Measurements from ENCODE around the gene PRR18.

Gene PRR18

DNA sequence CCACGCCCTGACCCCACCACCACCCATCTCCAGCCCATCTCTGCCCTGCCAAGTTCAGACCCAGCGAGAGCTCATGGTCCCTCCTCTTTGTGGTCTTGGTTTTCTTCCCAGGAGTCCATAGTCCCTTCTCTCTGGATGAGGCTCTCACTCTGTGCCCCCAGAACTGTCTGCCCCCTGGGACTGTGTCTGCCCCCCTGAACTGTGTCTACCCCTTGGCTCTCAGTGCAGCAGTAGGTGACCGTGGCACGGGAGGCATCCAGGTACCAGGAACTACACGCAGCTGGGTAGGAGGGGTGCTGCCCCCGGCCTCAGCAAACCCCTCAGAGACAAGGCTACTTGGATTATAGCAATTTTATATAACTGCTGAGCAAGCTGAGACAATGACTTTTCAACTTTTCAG, 23.6 kb downstream of the PRR18 start:
- Histone ChIP-seq H3K36me3 (ENCODE audit: insufficient read depth, low read length) (no peaks in the 10 kb centered on the region), H3K79me2 (ENCODE audit: control insufficient read depth, insufficient read depth, low read length, unreplicated experiment) (no peaks in the 10 kb centered on the region), H3K4me1 (ENCODE audit: control insufficient read depth, insufficient read depth, low read length, unreplicated experiment) (no peaks in the 10 kb centered on the region), H3K4me3 (ENCODE audit: low read depth, low read length) (no peak overlapping the region), H3K27ac (ENCODE audit: low read depth, low read length) (no peak overlapping the region), H3K27me3 (ENCODE audit: insufficient read depth, low read length) (peaks cover 56% of the 10 kb centered on the region), H2AFZ (ENCODE audit: low read length, unreplicated experiment) (no peak overlapping the region)

DNA sequence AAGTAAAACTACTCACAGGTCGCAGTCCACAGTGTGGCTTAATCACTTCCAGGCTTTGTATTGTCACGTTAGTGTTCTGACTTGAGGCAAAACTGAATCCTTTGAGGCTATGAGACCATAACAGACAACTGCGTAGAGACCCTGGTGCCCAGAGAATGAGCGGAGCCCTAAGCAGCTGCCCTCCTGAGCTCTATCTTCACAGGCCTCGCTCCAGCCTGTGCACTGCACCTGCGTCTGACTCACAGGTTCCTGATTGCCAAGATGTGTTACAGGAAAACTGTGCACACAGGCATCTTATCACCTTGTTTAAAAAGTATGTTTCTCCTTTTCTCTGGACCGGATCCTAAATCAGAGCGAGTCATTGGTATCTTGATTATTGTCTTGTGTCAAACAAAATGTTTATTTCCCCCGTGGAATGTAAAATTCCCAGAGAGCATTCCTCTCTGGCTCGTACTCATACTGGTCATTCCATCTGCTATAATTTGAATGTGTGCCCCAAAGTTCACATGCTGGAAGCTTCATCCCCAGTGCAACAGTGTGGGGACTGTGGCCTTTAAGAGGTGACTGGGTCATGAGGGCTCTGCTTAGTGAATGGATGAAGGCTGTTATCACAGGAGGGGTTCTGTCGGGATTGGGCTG, 25.7 kb downstream of the PRR18 start:
- no peaks in the 10 kb centered on the region for H3K4me1 ChIP-seq (ENCODE audit: control insufficient read depth, insufficient read depth, low read length, unreplicated experiment)
- H3K27ac ChIP-seq (ENCODE audit: low read depth, low read length), result no peak overlapping the region
- peaks cover 56% of the 10 kb centered on the region for H3K27me3 ChIP-seq (ENCODE audit: insufficient read depth, low read length)
- H3K4me3 ChIP-seq (ENCODE audit: low read depth, low read length), result no peak overlapping the region
- H3K36me3 ChIP-seq (ENCODE audit: insufficient read depth, low read length), result no peaks in the 10 kb centered on the region
- H3K79me2 ChIP-seq (ENCODE audit: control insufficient read depth, insufficient read depth, low read length, unreplicated experiment), result no peaks in the 10 kb centered on the region
- H2AFZ ChIP-seq (ENCODE audit: low read length, unreplicated experiment), result no peak overlapping the region

DNA sequence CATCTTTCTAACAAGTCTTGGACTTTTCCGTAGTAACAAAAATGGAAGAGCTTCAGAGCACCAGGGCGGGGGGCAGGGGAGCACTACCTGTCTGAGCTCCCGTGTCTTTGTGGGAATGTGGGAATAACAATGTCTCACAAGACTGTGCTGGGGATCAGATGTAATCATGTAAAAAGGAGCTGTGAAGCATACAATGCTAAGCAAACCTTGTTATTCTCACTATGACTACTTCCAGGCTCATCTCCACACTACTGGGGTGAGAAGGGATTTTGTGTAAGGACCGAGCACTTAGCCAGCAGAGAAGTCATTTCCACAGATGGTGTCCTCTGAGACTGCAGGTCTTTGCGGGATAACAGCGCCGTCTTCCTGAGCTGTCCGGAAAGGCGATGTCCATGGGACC, 27.1 kb downstream of the PRR18 start:
- peaks cover 56% of the 10 kb centered on the region for H3K27me3 ChIP-seq (ENCODE audit: insufficient read depth, low read length)

DNA sequence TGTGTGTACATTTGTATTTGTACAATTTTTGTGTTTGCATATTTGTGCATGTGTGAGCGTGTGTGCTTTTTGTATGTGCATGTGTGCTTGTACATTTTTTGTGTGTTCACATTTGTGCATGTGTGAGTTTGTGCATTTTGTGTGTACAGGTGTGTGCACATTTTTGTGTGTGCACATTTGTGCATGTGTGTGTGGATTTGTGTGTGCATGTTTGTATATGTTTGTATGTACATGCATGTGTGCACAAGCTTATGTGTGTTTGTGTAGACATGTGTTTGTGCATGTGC, 28.9 kb downstream of the PRR18 start:
- Histone ChIP-seq H3K36me3 (ENCODE audit: insufficient read depth, low read length) (no peaks in the 10 kb centered on the region), H2AFZ (ENCODE audit: low read length, unreplicated experiment) (no peak overlapping the region), H3K27ac (ENCODE audit: low read depth, low read length) (no peak overlapping the region), H3K27me3 (ENCODE audit: insufficient read depth, low read length) (peaks cover 39% of the 10 kb centered on the region), H3K79me2 (ENCODE audit: control insufficient read depth, insufficient read depth, low read length, unreplicated experiment) (no peaks in the 10 kb centered on the region), H3K4me1 (ENCODE audit: control insufficient read depth, insufficient read depth, low read length, unreplicated experiment) (no peaks in the 10 kb centered on the region), H3K4me3 (ENCODE audit: low read depth, low read length) (no peak overlapping the region)

More for the DNA sequence above, 27.1 kb downstream of the PRR18 start:
- no peak overlapping the region for H3K27ac ChIP-seq (ENCODE audit: low read depth, low read length)
- no peaks in the 10 kb centered on the region for H3K79me2 ChIP-seq (ENCODE audit: control insufficient read depth, insufficient read depth, low read length, unreplicated experiment)
- H3K4me3 ChIP-seq (ENCODE audit: low read depth, low read length), result no peak overlapping the region
- no peaks in the 10 kb centered on the region for H3K4me1 ChIP-seq (ENCODE audit: control insufficient read depth, insufficient read depth, low read length, unreplicated experiment)
- H2AFZ ChIP-seq (ENCODE audit: low read length, unreplicated experiment), result no peak overlapping the region
- no peaks in the 10 kb centered on the region for H3K36me3 ChIP-seq (ENCODE audit: insufficient read depth, low read length)

DNA sequence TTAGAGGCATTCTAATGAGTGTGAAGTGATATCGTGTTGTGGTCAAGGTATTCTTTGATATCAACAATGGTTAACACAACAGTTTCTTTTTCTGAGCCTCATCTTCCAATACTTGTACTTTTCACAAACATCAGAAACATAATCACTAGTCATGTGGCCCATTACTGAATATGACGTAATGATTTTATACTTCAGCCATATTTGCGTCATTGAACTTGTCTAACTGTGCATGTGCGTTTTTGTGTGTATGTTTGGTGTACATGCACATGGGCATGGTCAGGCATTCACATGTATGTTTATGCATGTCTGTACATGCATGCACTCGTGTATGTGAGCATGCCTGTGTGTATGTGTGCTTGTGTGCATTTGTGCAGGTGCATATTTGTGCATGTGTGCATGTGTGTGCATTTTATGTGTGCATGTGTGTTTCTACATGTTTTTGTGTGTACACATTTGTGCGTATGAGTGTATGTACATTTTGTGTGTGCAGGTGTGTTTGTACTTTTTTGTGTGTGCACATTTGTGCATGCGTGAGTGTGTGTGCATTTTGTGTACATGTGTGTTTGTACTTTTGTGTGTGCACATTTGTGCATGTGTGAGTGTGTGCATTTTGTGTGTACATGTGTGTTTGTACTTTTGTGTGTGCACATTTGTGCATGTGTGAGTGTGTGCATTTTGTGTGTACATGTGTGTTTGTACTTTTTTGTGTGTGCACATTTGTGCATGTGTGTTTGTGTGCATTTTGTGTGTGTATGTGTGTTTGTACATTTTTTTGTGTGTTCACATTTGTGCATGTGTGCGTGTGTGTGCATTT, 29.4 kb downstream of the PRR18 start:
- Histone ChIP-seq H3K27ac (ENCODE audit: low read depth, low read length) (no peak overlapping the region), H3K79me2 (ENCODE audit: control insufficient read depth, insufficient read depth, low read length, unreplicated experiment) (no peaks in the 10 kb centered on the region), H2AFZ (ENCODE audit: low read length, unreplicated experiment) (no peak overlapping the region), H3K36me3 (ENCODE audit: insufficient read depth, low read length) (no peaks in the 10 kb centered on the region), H3K4me1 (ENCODE audit: control insufficient read depth, insufficient read depth, low read length, unreplicated experiment) (no peaks in the 10 kb centered on the region), H3K27me3 (ENCODE audit: insufficient read depth, low read length) (peaks cover 34% of the 10 kb centered on the region), H3K4me3 (ENCODE audit: low read depth, low read length) (no peak overlapping the region)

DNA sequence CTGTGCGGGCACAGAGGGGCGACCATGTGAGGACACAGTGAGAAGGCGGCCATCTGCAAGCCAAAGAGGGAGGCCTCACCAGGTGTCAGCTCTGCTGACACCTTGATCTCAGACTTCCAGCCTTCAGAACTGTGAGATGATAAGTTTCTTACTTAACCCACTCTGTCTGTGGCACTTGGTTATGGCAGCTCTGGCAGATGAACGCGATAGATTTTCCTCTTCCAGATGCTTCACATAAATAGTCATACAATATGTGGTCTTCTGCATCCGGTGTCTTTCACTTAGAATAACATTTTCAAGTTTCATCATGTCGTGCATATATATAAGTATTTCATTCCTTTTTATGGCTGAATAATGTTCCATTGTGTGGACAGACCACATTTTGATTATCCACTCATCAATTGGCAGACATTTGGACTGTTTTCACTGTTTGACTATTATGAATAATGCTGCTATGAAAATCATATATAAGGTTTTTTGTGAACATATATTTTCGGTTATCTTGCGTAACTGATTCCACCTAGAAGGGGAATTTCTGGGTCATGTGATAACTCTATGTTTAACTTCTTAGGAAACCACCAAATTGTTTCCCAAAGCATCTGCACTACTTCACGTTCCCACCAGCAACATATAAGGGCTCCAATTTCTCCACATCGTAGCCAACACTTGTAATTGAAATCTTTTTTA, 30.2 kb downstream of the PRR18 start:
- no peak overlapping the region for H3K27ac ChIP-seq (ENCODE audit: low read depth, low read length)
- H3K27me3 ChIP-seq (ENCODE audit: insufficient read depth, low read length), result peaks cover 28% of the 10 kb centered on the region
- H3K79me2 ChIP-seq (ENCODE audit: control insufficient read depth, insufficient read depth, low read length, unreplicated experiment), result no peaks in the 10 kb centered on the region
- H3K36me3 ChIP-seq (ENCODE audit: insufficient read depth, low read length), result no peaks in the 10 kb centered on the region
- H3K4me3 ChIP-seq (ENCODE audit: low read depth, low read length), result no peak overlapping the region
- H3K4me1 ChIP-seq (ENCODE audit: control insufficient read depth, insufficient read depth, low read length, unreplicated experiment), result no peaks in the 10 kb centered on the region
- H2AFZ ChIP-seq (ENCODE audit: low read length, unreplicated experiment), result no peak overlapping the region

DNA sequence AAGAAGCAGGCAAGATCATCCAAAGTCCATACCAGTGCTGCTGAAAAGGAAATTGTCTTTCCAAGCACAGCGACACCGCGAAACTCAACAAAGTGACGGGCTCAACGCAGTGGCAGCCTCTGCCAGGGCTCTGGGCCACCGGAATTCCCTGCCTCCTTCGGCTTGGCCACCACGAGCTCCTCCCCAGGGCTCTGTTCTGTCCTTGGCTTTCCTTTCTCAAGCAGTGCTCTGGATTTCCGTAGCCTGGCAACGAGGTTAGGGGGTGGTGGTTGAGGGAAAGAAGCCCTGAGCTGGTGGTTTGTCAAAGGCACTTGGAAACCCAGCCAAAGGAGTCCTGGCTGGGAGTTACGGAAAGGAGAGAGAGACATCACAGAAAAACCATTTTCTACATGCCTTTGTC, 31.2 kb downstream of the PRR18 start:
- Histone ChIP-seq H3K4me1 (ENCODE audit: control insufficient read depth, insufficient read depth, low read length, unreplicated experiment) (no peaks in the 10 kb centered on the region), H3K36me3 (ENCODE audit: insufficient read depth, low read length) (no peaks in the 10 kb centered on the region), H2AFZ (ENCODE audit: low read length, unreplicated experiment) (no peak overlapping the region), H3K4me3 (ENCODE audit: low read depth, low read length) (no peak overlapping the region), H3K27ac (ENCODE audit: low read depth, low read length) (no peak overlapping the region), H3K79me2 (ENCODE audit: control insufficient read depth, insufficient read depth, low read length, unreplicated experiment) (no peaks in the 10 kb centered on the region), H3K27me3 (ENCODE audit: insufficient read depth, low read length) (peaks cover 21% of the 10 kb centered on the region)

DNA sequence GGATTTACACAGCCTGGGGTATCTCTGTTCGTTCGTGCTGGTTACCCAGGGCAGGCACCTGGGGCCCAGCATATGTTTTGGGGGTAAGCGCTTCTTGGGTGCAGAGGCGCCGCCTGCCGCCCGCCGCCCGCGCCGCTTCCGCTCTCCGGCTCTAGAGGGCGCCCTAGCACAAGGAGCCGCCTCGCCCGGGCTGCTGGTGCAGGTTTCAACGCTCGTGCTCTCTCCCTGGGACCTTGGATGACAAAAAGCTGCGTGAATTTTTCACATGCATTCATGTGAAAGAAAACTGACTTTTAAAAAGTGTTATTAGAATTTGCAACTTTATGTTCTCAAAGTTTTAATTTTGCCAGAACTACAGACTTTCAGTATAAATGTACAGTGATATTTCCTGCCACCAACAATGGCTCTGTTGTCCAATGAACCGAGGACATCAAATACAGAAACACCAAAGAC, 32.5 kb downstream of the PRR18 start:
- Histone ChIP-seq H3K27me3 (ENCODE audit: insufficient read depth, low read length) (peaks cover 19% of the 10 kb centered on the region), H3K4me1 (ENCODE audit: control insufficient read depth, insufficient read depth, low read length, unreplicated experiment) (no peaks in the 10 kb centered on the region), H2AFZ (ENCODE audit: low read length, unreplicated experiment) (no peak overlapping the region), H3K27ac (ENCODE audit: low read depth, low read length) (no peak overlapping the region), H3K36me3 (ENCODE audit: insufficient read depth, low read length) (no peaks in the 10 kb centered on the region), H3K79me2 (ENCODE audit: control insufficient read depth, insufficient read depth, low read length, unreplicated experiment) (no peaks in the 10 kb centered on the region), H3K4me3 (ENCODE audit: low read depth, low read length) (no peak overlapping the region)

DNA sequence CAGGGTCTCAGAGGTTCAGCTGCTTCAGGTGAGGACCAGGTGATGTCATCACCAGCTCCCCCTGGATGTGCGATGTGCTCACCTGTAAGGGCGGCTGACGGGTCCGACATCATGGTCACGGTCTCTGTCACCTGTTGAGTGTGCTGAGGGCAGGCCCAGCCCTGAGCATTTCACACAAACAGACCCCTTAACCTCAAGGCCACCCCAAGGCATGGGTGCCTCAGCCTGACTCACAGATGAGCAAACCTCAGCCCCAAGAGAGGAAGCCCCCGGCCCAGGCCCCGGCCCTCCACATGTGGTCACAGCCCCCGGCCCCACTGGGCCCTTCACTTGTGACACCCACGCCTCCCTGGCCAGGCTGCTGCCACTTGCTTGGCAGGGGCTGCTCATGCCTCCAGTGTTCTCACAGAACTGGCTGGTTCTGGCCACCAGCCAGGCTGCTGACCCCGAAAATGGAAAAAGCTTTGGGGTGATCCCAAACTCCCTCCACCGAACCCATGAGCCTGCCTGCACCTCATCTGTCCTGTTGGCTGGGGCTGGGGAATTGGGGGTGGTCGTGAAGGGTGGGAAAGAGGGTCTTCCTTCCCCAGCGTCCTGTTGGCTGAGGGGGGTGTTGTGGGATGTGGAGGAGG, 33.3 kb downstream of the PRR18 start:
- Histone ChIP-seq H3K27ac (ENCODE audit: low read depth, low read length) (no peak overlapping the region), H3K4me3 (ENCODE audit: low read depth, low read length) (no peak overlapping the region), H3K27me3 (ENCODE audit: insufficient read depth, low read length) (peaks cover 20% of the 10 kb centered on the region; the same call in 1 of the 2 replicates), H3K4me1 (ENCODE audit: control insufficient read depth, insufficient read depth, low read length, unreplicated experiment) (no peaks in the 10 kb centered on the region), H3K36me3 (ENCODE audit: insufficient read depth, low read length) (no peaks in the 10 kb centered on the region), H3K79me2 (ENCODE audit: control insufficient read depth, insufficient read depth, low read length, unreplicated experiment) (no peaks in the 10 kb centered on the region), H2AFZ (ENCODE audit: low read length, unreplicated experiment) (no peak overlapping the region)

DNA sequence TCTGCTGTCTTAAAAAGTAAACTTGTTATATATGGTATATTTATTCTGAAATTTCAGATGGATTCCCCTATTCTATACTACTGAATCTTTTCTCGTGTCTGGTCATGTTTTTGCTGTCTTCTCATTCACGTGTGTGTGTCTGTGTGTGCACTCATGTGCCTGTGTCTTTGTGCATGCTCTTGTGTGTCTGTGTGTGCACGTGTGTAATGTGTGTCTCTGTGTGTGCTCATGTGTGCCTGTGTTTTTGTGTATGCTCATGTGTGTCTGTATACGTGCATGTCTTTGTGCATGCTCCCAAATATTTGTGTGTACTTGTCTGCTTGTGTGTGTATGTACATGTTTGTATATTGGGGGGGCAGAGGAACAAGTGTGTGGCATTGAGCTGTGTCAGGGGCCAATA, 34.0 kb downstream of the PRR18 start:
- H2AFZ ChIP-seq (ENCODE audit: low read length, unreplicated experiment), result no peak overlapping the region
- H3K79me2 ChIP-seq (ENCODE audit: control insufficient read depth, insufficient read depth, low read length, unreplicated experiment), result no peaks in the 10 kb centered on the region
- H3K27ac ChIP-seq (ENCODE audit: low read depth, low read length), result no peak overlapping the region
- no peaks in the 10 kb centered on the region for H3K4me1 ChIP-seq (ENCODE audit: control insufficient read depth, insufficient read depth, low read length, unreplicated experiment)
- peaks cover 26% of the 10 kb centered on the region for H3K27me3 ChIP-seq (ENCODE audit: insufficient read depth, low read length)
- H3K36me3 ChIP-seq (ENCODE audit: insufficient read depth, low read length), result no peaks in the 10 kb centered on the region
- no peak overlapping the region for H3K4me3 ChIP-seq (ENCODE audit: low read depth, low read length)
